PFSK-1 (cell line): ENCODE measurements around the gene GPR17.

Source experiments
- POLR2AphosphoS5 ChIP-seq: IDR thresholded peaks from 2 replicates; pipeline ENCODE4 v1.6.1; 2012; ENCODE audit warnings: low read depth, mild to moderate bottlenecking, control low read depth, low read length, moderate library complexity
- TAF1 ChIP-seq: IDR thresholded peaks from 2 replicates; pipeline ENCODE4 v1.6.1; 2012; ENCODE audit warnings: low read length, control low read depth, borderline replicate concordance; ENCODE audit not compliant: insufficient read depth
- TF ChIP-seq, protein P1 (sequence below), 2 experiments: IDR thresholded peaks; 2 replicates each; pipeline versions ENCODE4 v1.6.1 to v1.8.0; 2011 to 2012; ENCODE audit warnings: low read depth in 2 of 2, low read length in 2 of 2, control low read depth in 1 of 2, inconsistent platforms in 1 of 2, mild to moderate bottlenecking in 1 of 2, moderate library complexity in 1 of 2; ENCODE audit not compliant: insufficient read depth in 1 of 2

DNA sequence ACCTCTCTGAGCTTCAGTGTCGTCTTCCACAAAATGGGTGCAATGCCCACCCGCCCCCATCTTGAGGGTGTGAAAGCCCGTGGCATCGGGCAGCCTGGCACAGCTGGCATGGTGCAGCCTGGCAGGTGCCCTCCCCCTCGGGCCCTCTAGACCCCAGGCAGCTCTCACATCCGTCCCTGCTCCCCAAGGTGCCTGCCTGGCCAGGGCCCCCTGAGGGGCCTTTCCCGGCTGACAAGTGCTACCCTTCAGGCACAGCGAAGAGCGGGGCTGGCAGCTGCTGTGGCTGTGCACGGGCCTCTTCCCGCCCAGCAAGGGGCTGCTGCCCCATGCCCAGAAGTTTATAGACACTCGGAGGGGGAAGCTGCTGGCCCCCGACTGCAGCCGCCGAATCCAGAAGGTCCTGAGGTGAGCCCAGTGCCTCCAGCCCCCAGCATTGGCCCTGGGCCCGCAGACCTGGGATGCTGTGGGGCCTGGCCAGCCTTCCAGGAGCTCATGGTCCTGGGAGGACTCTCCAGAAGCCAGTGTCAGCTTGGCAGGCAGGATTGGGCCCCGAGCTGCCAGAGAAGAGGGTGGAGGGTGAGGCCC lies 13.9 kb upstream of the GPR17 start:
- TF ChIP-seq POLR2AphosphoS5 (no peak), TAF1 (no peak)
- TF ChIP-seq, protein P1, sequence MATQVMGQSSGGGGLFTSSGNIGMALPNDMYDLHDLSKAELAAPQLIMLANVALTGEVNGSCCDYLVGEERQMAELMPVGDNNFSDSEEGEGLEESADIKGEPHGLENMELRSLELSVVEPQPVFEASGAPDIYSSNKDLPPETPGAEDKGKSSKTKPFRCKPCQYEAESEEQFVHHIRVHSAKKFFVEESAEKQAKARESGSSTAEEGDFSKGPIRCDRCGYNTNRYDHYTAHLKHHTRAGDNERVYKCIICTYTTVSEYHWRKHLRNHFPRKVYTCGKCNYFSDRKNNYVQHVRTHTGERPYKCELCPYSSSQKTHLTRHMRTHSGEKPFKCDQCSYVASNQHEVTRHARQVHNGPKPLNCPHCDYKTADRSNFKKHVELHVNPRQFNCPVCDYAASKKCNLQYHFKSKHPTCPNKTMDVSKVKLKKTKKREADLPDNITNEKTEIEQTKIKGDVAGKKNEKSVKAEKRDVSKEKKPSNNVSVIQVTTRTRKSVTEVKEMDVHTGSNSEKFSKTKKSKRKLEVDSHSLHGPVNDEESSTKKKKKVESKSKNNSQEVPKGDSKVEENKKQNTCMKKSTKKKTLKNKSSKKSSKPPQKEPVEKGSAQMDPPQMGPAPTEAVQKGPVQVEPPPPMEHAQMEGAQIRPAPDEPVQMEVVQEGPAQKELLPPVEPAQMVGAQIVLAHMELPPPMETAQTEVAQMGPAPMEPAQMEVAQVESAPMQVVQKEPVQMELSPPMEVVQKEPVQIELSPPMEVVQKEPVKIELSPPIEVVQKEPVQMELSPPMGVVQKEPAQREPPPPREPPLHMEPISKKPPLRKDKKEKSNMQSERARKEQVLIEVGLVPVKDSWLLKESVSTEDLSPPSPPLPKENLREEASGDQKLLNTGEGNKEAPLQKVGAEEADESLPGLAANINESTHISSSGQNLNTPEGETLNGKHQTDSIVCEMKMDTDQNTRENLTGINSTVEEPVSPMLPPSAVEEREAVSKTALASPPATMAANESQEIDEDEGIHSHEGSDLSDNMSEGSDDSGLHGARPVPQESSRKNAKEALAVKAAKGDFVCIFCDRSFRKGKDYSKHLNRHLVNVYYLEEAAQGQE (IDR thresholded peaks at IDR 0.05; ENCODE audit: insufficient read depth in 1 of 2, low read depth in 2 of 2, low read length in 2 of 2), result no peak
